ENCODE results near the gene BPIFB3.

GRCh38 chr20:33105316-33105924 lies 51.7 kb downstream of the BPIFB3 start:
- TF ChIP-seq, protein P1, sequence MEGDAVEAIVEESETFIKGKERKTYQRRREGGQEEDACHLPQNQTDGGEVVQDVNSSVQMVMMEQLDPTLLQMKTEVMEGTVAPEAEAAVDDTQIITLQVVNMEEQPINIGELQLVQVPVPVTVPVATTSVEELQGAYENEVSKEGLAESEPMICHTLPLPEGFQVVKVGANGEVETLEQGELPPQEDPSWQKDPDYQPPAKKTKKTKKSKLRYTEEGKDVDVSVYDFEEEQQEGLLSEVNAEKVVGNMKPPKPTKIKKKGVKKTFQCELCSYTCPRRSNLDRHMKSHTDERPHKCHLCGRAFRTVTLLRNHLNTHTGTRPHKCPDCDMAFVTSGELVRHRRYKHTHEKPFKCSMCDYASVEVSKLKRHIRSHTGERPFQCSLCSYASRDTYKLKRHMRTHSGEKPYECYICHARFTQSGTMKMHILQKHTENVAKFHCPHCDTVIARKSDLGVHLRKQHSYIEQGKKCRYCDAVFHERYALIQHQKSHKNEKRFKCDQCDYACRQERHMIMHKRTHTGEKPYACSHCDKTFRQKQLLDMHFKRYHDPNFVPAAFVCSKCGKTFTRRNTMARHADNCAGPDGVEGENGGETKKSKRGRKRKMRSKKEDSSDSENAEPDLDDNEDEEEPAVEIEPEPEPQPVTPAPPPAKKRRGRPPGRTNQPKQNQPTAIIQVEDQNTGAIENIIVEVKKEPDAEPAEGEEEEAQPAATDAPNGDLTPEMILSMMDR (conservative IDR thresholded peaks at IDR 0.05; ENCODE audit: low read depth, low read length): no peak
- TF ChIP-seq EZH2 (IDR thresholded peaks at IDR 0.05; ENCODE audit: borderline replicate concordance, low read depth, low read length, poor library complexity, severe bottlenecking): no peak

Data from A673 (cell line).